Thyroid gland (tissue), 4 donors: ENCODE measurements around the gene PRRX1. TPM values are rescaled to one million over a fixed set of nuclear protein-coding genes. Genes with fewer than 3 reads are reported as not detected.
A peak's percentile ranks its signal among the peaks of the same experiment; 100 is the strongest.

Source experiments
- DNase-seq, 2 donors: peaks; one replicate each; pipeline ENCODE4 v3.0.0-alpha.2; 2019
- H3K27ac ChIP-seq, 3 donors: fragments of 200-600 bp; sonication (generic); 1 replicate in 2 of 3; 2 replicates in 1 of 3; pipeline ENCODE4 v1.5.1; 2016 to 2019; ENCODE audit warnings: mild to moderate bottlenecking in 1 of 3, moderate library complexity in 1 of 3
- H3K27me3 ChIP-seq: fragments of 200-600 bp; sonication (generic); one replicate; pipeline ENCODE4 v1.5.1; 2019
- H3K36me3 ChIP-seq, 2 donors: fragments of 200-600 bp; sonication (generic); one replicate each; pipeline ENCODE4 v1.5.1; 2016 to 2019
- H3K4me1 ChIP-seq, 2 donors: fragments of 200-600 bp; sonication (generic); one replicate each; pipeline ENCODE4 v1.5.1; 2017 to 2019
- H3K4me3 ChIP-seq, 3 donors: fragments of 200-600 bp; sonication (generic); replicated peaks in 1 of 3; 1 replicate in 2 of 3; 2 replicates in 1 of 3; pipeline ENCODE4 v1.5.1; 2016; ENCODE audit warnings: mild to moderate bottlenecking in 1 of 3
- H3K9me3 ChIP-seq: fragments of 200-600 bp; sonication (generic); one replicate; pipeline ENCODE4 v1.5.1; 2017
- POLR2A ChIP-seq, 2 donors: fragments of 450-650 bp; IDR thresholded peaks; one replicate each; pipeline ENCODE4 v1.6.1; 2017; ENCODE audit warnings: antibody characterized with exemption in 2 of 2, mild to moderate bottlenecking in 2 of 2, moderate library complexity in 1 of 2
- WGBS, 2 donors: methylation state at CpG; one replicate each; pipeline ENCODE4 v1.1.5; 2017; 5-methylcytosine and 5-hydroxymethylcytosine counted together
- intact Hi-C: fragments of 100-400 bp; cut with DNase I; formaldehyde crosslinking; loops from one replicate; pipeline ENCODE4 v1.15.1; 2023
- total RNA-seq, 4 donors: library from RNA; depleted of rRNA; stranded (reverse); fragments of >200 nt; gene quantifications; one replicate each; pipeline ENCODE4 v1.2.3, GENCODE V29; 2016
- TF ChIP-seq, protein P1 (sequence below), 6 experiments: fragments of 200-600 bp in 3 of 6; fragments of 450-650 bp in 3 of 6; sonication (generic) in 3 of 6; IDR thresholded peaks; one replicate each; pipeline ENCODE4 v1.5.1; 2016 to 2019; ENCODE audit warnings: antibody characterized with exemption in 6 of 6, mild to moderate bottlenecking in 2 of 6, inconsistent platforms in 1 of 6, moderate library complexity in 1 of 6

The PRRX1 gene
- total RNA-seq, 4 donors from 2014 or later = 56.4 to 87.3 (median 59.8) TPM

GRCh38 chr1:170672316-170672715 is 8.4 kb downstream of the PRRX1 start:
- Histone ChIP-seq H3K4me3 (no peak overlapping the region), H3K27ac (peak overlapping the region in 1 of 3 donors; percentile 44), H3K27me3 (no peaks in the 10 kb centered on the region), H3K36me3 (no peaks in the 10 kb centered on the region), H3K9me3 (no peaks in the 10 kb centered on the region), H3K4me1 (no peaks in the 10 kb centered on the region)
- TF ChIP-seq, protein P1, sequence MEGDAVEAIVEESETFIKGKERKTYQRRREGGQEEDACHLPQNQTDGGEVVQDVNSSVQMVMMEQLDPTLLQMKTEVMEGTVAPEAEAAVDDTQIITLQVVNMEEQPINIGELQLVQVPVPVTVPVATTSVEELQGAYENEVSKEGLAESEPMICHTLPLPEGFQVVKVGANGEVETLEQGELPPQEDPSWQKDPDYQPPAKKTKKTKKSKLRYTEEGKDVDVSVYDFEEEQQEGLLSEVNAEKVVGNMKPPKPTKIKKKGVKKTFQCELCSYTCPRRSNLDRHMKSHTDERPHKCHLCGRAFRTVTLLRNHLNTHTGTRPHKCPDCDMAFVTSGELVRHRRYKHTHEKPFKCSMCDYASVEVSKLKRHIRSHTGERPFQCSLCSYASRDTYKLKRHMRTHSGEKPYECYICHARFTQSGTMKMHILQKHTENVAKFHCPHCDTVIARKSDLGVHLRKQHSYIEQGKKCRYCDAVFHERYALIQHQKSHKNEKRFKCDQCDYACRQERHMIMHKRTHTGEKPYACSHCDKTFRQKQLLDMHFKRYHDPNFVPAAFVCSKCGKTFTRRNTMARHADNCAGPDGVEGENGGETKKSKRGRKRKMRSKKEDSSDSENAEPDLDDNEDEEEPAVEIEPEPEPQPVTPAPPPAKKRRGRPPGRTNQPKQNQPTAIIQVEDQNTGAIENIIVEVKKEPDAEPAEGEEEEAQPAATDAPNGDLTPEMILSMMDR (IDR thresholded peaks at IDR 0.05) = no peak
- no peak for TF ChIP-seq POLR2A (IDR thresholded peaks at IDR 0.05)
- DNase-seq = no peak
- WGBS, 2 donors = 70 to 76% methylated on average over 2 of the region's 2 CpGs
- intact Hi-C loops = no loop called here

- H3K9me3 ChIP-seq = no peaks in the 10 kb centered on the region
- 67 to 82% methylated on average over 3 of the region's 3 CpGs for WGBS, 2 donors
- H3K4me3 ChIP-seq = no peak overlapping the region
- peak in 1 of 2 donors; percentile 15 for TF ChIP-seq POLR2A (IDR thresholded peaks at IDR 0.05)
- TF ChIP-seq, protein P1 (IDR thresholded peaks at IDR 0.05) = no peak
- no peaks in the 10 kb centered on the region for H3K27me3 ChIP-seq
- H3K27ac ChIP-seq = peak overlapping the region in 1 of 3 donors; percentile 44
- no peaks in the 10 kb centered on the region for H3K36me3 ChIP-seq
- intact Hi-C loops = no loop called here
- DNase-seq = no peak
- H3K4me1 ChIP-seq = no peaks in the 10 kb centered on the region
These were observed 10.3 kb downstream of the PRRX1 start for GRCh38 chr1:170674239-170674638.

DNA sequence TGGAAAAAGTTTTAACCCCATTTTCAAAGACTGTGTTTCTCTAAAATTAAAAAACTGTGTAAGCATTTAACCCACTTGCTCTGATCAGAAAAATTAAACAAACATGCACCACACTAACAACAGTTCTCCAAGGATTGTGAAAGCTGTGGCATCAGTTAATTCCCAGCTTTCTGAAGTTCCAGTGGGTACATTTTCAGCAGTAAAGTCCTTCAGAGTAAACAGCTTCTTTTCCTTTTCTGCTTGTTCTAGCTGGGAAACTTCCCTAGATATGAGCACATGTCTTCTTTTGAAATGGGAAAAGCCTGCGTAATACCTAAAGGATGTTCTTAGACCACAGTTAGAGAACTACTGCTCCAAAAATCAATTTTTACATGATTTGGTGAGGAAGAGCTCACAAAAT is 11.1 kb downstream of the PRRX1 start:
- WGBS, 2 donors = 74 to 82% methylated on average over 1 of the region's 1 CpG
- no peaks in the 10 kb centered on the region for H3K9me3 ChIP-seq
- no peaks in the 10 kb centered on the region for H3K4me1 ChIP-seq
- intact Hi-C loops = no loop called here
- DNase-seq = no peak
- H3K27me3 ChIP-seq = no peaks in the 10 kb centered on the region
- H3K36me3 ChIP-seq = no peaks in the 10 kb centered on the region
- peak overlapping the region in 1 of 3 donors; percentile 19 for H3K27ac ChIP-seq
- no peak overlapping the region for H3K4me3 ChIP-seq
- TF ChIP-seq POLR2A (IDR thresholded peaks at IDR 0.05) = no peak
- TF ChIP-seq, protein P1 (IDR thresholded peaks at IDR 0.05) = no peak

GRCh38 chr1:170675865-170676264 is 11.9 kb downstream of the PRRX1 start:
- Histone ChIP-seq H3K27ac (peak overlapping the region in 1 of 3 donors; percentile 19), H3K27me3 (no peaks in the 10 kb centered on the region), H3K4me3 (no peak overlapping the region), H3K4me1 (no peaks in the 10 kb centered on the region), H3K9me3 (no peaks in the 10 kb centered on the region), H3K36me3 (no peaks in the 10 kb centered on the region)
- DNase-seq = no peak
- TF ChIP-seq, protein P1 (IDR thresholded peaks at IDR 0.05) = no peak
- no peak for TF ChIP-seq POLR2A (IDR thresholded peaks at IDR 0.05)
- intact Hi-C loops = no loop called here

GRCh38 chr1:170676628-170677027 is 12.7 kb downstream of the PRRX1 start:
- Histone ChIP-seq H3K4me1 (no peaks in the 10 kb centered on the region), H3K9me3 (no peaks in the 10 kb centered on the region), H3K4me3 (no peak overlapping the region), H3K36me3 (no peaks in the 10 kb centered on the region), H3K27ac (peak overlapping the region in 1 of 3 donors; percentile 19), H3K27me3 (no peaks in the 10 kb centered on the region)
- TF ChIP-seq, protein P1 (IDR thresholded peaks at IDR 0.05) = no peak
- no peak for TF ChIP-seq POLR2A (IDR thresholded peaks at IDR 0.05)
- intact Hi-C loops = no loop called here
- no peak for DNase-seq
